ENCODE results near the gene USP7.
"Not testable (repeated sequence)": the region's sequence is repeated elsewhere in the genome, so short reads cannot be mapped to it uniquely, and the experiment has no call there.

The USP7 gene

GRCh38 chr16:8923199-8923598 lies 40.5 kb downstream of the USP7 start:
- Histone ChIP-seq H3K36me3 (ENCODE audit: insufficient read depth, low read length) (peaks cover 8% of the 10 kb centered on the region; the same call in 1 of the 2 replicates), H3K4me1 (ENCODE audit: control insufficient read depth, insufficient read depth, low read length, unreplicated experiment) (no peaks in the 10 kb centered on the region), H3K27me3 (ENCODE audit: insufficient read depth, low read length) (no peaks in the 10 kb centered on the region), H2AFZ (ENCODE audit: low read length, unreplicated experiment) (no peak overlapping the region), H3K27ac (ENCODE audit: low read depth, low read length) (no peak overlapping the region), H3K79me2 (ENCODE audit: control insufficient read depth, insufficient read depth, low read length, unreplicated experiment) (peaks cover 46% of the 10 kb centered on the region), H3K4me3 (ENCODE audit: low read depth, low read length) (no peak overlapping the region)

GRCh38 chr16:8921347-8921984 lies 42.2 kb downstream of the USP7 start:
- no peak overlapping the region for H2AFZ ChIP-seq (ENCODE audit: low read length, unreplicated experiment)
- H3K27me3 ChIP-seq (ENCODE audit: insufficient read depth, low read length): no peaks in the 10 kb centered on the region
- H3K4me1 ChIP-seq (ENCODE audit: control insufficient read depth, insufficient read depth, low read length, unreplicated experiment): no peaks in the 10 kb centered on the region
- H3K4me3 ChIP-seq (ENCODE audit: low read depth, low read length): no peak overlapping the region
- H3K27ac ChIP-seq (ENCODE audit: low read depth, low read length): no peak overlapping the region
- H3K79me2 ChIP-seq (ENCODE audit: control insufficient read depth, insufficient read depth, low read length, unreplicated experiment): peaks cover 32% of the 10 kb centered on the region
- H3K36me3 ChIP-seq (ENCODE audit: insufficient read depth, low read length): peaks cover 8% of the 10 kb centered on the region; the same call in 1 of the 2 replicates

GRCh38 chr16:8920645-8921346 lies 42.9 kb downstream of the USP7 start:
- Histone ChIP-seq H3K36me3 (ENCODE audit: insufficient read depth, low read length) (peaks cover 8% of the 10 kb centered on the region; the same call in 1 of the 2 replicates), H3K79me2 (ENCODE audit: control insufficient read depth, insufficient read depth, low read length, unreplicated experiment) (peaks cover 29% of the 10 kb centered on the region), H3K4me3 (ENCODE audit: low read depth, low read length) (no peak overlapping the region), H2AFZ (ENCODE audit: low read length, unreplicated experiment) (no peak overlapping the region), H3K4me1 (ENCODE audit: control insufficient read depth, insufficient read depth, low read length, unreplicated experiment) (no peaks in the 10 kb centered on the region), H3K27me3 (ENCODE audit: insufficient read depth, low read length) (no peaks in the 10 kb centered on the region), H3K27ac (ENCODE audit: low read depth, low read length) (peak overlapping the region; percentile 30)

- Histone ChIP-seq H3K27me3 (ENCODE audit: insufficient read depth, low read length) (no peaks in the 10 kb centered on the region), H3K27ac (ENCODE audit: low read depth, low read length) (no peak overlapping the region), H3K79me2 (ENCODE audit: control insufficient read depth, insufficient read depth, low read length, unreplicated experiment) (peaks cover 21% of the 10 kb centered on the region), H3K4me3 (ENCODE audit: low read depth, low read length) (no peak overlapping the region), H2AFZ (ENCODE audit: low read length, unreplicated experiment) (no peak overlapping the region), H3K36me3 (ENCODE audit: insufficient read depth, low read length) (peaks cover 8% of the 10 kb centered on the region; the same call in 1 of the 2 replicates), H3K4me1 (ENCODE audit: control insufficient read depth, insufficient read depth, low read length, unreplicated experiment) (no peaks in the 10 kb centered on the region)
These were observed 43.7 kb downstream of the USP7 start for GRCh38 chr16:8919934-8920462.

- Histone ChIP-seq H3K4me1 (ENCODE audit: control insufficient read depth, insufficient read depth, low read length, unreplicated experiment) (no peaks in the 10 kb centered on the region), H2AFZ (ENCODE audit: low read length, unreplicated experiment) (no peak overlapping the region), H3K27me3 (ENCODE audit: insufficient read depth, low read length) (no peaks in the 10 kb centered on the region), H3K27ac (ENCODE audit: low read depth, low read length) (no peak overlapping the region), H3K4me3 (ENCODE audit: low read depth, low read length) (no peak overlapping the region), H3K36me3 (ENCODE audit: insufficient read depth, low read length) (peaks cover 9% of the 10 kb centered on the region), H3K79me2 (ENCODE audit: control insufficient read depth, insufficient read depth, low read length, unreplicated experiment) (peaks cover 14% of the 10 kb centered on the region)
These were observed 44.4 kb downstream of the USP7 start for GRCh38 chr16:8919089-8919933.

DNA sequence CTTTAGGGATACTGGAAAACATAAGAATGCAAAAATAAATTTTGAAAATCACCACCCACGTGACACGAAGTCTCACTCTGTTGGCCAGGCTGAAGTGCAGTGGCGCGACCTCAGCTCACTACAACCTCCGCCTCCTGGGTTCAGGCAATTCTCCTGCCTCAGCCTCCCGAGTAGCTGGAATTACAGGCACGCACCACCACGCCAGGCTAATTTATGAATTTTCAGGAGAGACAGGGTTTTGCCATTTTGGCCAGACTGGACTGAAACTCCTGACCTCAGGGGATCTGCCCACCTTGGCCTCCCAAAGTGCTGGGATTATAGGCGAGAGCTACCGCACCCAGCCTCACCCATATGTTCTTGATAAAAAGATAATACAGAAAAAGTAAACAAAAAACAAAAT lies 46.4 kb downstream of the USP7 start:
- not testable (repeated sequence) for H3K36me3 ChIP-seq (ENCODE audit: insufficient read depth, low read length); H3K27ac ChIP-seq (ENCODE audit: low read depth, low read length); H3K4me3 ChIP-seq (ENCODE audit: low read depth, low read length); H3K4me1 ChIP-seq (ENCODE audit: control insufficient read depth, insufficient read depth, low read length, unreplicated experiment); H2AFZ ChIP-seq (ENCODE audit: low read length, unreplicated experiment); H3K27me3 ChIP-seq (ENCODE audit: insufficient read depth, low read length); H3K79me2 ChIP-seq (ENCODE audit: control insufficient read depth, insufficient read depth, low read length, unreplicated experiment)

GRCh38 chr16:8916541-8917225 lies 47.0 kb downstream of the USP7 start:
- Histone ChIP-seq H3K4me3 (ENCODE audit: low read depth, low read length) (no peak overlapping the region), H2AFZ (ENCODE audit: low read length, unreplicated experiment) (no peak overlapping the region), H3K79me2 (ENCODE audit: control insufficient read depth, insufficient read depth, low read length, unreplicated experiment) (peaks cover 2% of the 10 kb centered on the region), H3K36me3 (ENCODE audit: insufficient read depth, low read length) (peaks cover 5% of the 10 kb centered on the region), H3K4me1 (ENCODE audit: control insufficient read depth, insufficient read depth, low read length, unreplicated experiment) (no peaks in the 10 kb centered on the region), H3K27me3 (ENCODE audit: insufficient read depth, low read length) (no peaks in the 10 kb centered on the region), H3K27ac (ENCODE audit: low read depth, low read length) (no peak overlapping the region)

- no peak overlapping the region for H3K4me3 ChIP-seq (ENCODE audit: low read depth, low read length)
- no peaks in the 10 kb centered on the region for H3K27me3 ChIP-seq (ENCODE audit: insufficient read depth, low read length)
- no peak overlapping the region for H2AFZ ChIP-seq (ENCODE audit: low read length, unreplicated experiment)
- H3K4me1 ChIP-seq (ENCODE audit: control insufficient read depth, insufficient read depth, low read length, unreplicated experiment): no peaks in the 10 kb centered on the region
- H3K36me3 ChIP-seq (ENCODE audit: insufficient read depth, low read length): peaks cover 12% of the 10 kb centered on the region
- no peak overlapping the region for H3K27ac ChIP-seq (ENCODE audit: low read depth, low read length)
- peaks cover 2% of the 10 kb centered on the region for H3K79me2 ChIP-seq (ENCODE audit: control insufficient read depth, insufficient read depth, low read length, unreplicated experiment)
These were observed 47.9 kb downstream of the USP7 start for GRCh38 chr16:8915722-8916301.

DNA sequence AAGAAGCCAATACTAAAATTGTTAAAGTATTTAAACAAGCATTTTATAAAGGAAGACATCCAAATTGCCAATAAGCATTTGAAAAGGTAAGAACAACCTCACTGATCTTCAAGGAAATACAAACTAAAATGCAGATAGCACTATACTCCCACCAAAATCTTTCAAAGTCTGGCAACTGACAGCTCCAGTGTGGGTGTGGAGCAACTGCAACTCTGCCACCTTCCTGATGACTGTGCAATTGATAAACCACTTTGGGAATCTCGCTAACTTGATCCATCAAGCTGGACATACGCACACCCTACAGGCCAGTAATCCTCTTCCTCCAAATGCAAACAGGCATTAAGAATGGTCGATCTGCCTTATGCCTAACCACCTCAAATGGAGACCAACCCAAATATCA lies 49.6 kb downstream of the USP7 start:
- Histone ChIP-seq H2AFZ (ENCODE audit: low read length, unreplicated experiment) (no peak overlapping the region), H3K4me1 (ENCODE audit: control insufficient read depth, insufficient read depth, low read length, unreplicated experiment) (no peaks in the 10 kb centered on the region), H3K36me3 (ENCODE audit: insufficient read depth, low read length) (peaks cover 17% of the 10 kb centered on the region), H3K27me3 (ENCODE audit: insufficient read depth, low read length) (no peaks in the 10 kb centered on the region), H3K79me2 (ENCODE audit: control insufficient read depth, insufficient read depth, low read length, unreplicated experiment) (peaks cover 5% of the 10 kb centered on the region), H3K4me3 (ENCODE audit: low read depth, low read length) (no peak overlapping the region), H3K27ac (ENCODE audit: low read depth, low read length) (no peak overlapping the region)

GRCh38 chr16:8912793-8913192 lies 50.9 kb downstream of the USP7 start:
- peaks cover 25% of the 10 kb centered on the region for H3K36me3 ChIP-seq (ENCODE audit: insufficient read depth, low read length)
- H3K4me1 ChIP-seq (ENCODE audit: control insufficient read depth, insufficient read depth, low read length, unreplicated experiment): no peaks in the 10 kb centered on the region
- H3K4me3 ChIP-seq (ENCODE audit: low read depth, low read length): no peak overlapping the region
- H3K79me2 ChIP-seq (ENCODE audit: control insufficient read depth, insufficient read depth, low read length, unreplicated experiment): peaks cover 8% of the 10 kb centered on the region
- no peaks in the 10 kb centered on the region for H3K27me3 ChIP-seq (ENCODE audit: insufficient read depth, low read length)
- H2AFZ ChIP-seq (ENCODE audit: low read length, unreplicated experiment): no peak overlapping the region
- H3K27ac ChIP-seq (ENCODE audit: low read depth, low read length): no peak overlapping the region

All from ACC112 (cell line).